ENCODE data around the gene SRRM3.

The SRRM3 gene

GRCh38 chr7:76272851-76273497, 71.3 kb downstream of the SRRM3 start:
- Histone ChIP-seq H4K20me1 (ENCODE audit: insufficient read depth, low read length) (no peaks in the 10 kb centered on the region), H3K9ac (ENCODE audit: low read length) (no peak overlapping the region), H3K27ac (ENCODE audit: low read length) (no peak overlapping the region), H3K79me2 (ENCODE audit: low read length) (no peaks in the 10 kb centered on the region), H3K9me3 (ENCODE audit: insufficient read depth, low read length) (no peaks in the 10 kb centered on the region), H3K4me1 (ENCODE audit: low read length) (no peaks in the 10 kb centered on the region), H3K27me3 (ENCODE audit: low read depth, low read length) (peaks cover 13% of the 10 kb centered on the region), H3K36me3 (replicated peaks; ENCODE audit: low read depth, low read length) (no peaks in the 10 kb centered on the region), H2AFZ (ENCODE audit: low read depth, low read length) (peak overlapping the region; percentile 17; the same call in 1 of the 2 replicates), H3K4me3 (ENCODE audit: low read length) (no peak overlapping the region), H3K4me2 (ENCODE audit: low read length) (peak overlapping the region; percentile 31)
- TF ChIP-seq, protein P1, sequence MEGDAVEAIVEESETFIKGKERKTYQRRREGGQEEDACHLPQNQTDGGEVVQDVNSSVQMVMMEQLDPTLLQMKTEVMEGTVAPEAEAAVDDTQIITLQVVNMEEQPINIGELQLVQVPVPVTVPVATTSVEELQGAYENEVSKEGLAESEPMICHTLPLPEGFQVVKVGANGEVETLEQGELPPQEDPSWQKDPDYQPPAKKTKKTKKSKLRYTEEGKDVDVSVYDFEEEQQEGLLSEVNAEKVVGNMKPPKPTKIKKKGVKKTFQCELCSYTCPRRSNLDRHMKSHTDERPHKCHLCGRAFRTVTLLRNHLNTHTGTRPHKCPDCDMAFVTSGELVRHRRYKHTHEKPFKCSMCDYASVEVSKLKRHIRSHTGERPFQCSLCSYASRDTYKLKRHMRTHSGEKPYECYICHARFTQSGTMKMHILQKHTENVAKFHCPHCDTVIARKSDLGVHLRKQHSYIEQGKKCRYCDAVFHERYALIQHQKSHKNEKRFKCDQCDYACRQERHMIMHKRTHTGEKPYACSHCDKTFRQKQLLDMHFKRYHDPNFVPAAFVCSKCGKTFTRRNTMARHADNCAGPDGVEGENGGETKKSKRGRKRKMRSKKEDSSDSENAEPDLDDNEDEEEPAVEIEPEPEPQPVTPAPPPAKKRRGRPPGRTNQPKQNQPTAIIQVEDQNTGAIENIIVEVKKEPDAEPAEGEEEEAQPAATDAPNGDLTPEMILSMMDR (IDR thresholded peaks at IDR 0.05; ENCODE audit: low read depth, low read length), result no peak
- no peak for TF ChIP-seq EZH2phosphoT487 (IDR thresholded peaks at IDR 0.05; ENCODE audit: low read depth)

DNA sequence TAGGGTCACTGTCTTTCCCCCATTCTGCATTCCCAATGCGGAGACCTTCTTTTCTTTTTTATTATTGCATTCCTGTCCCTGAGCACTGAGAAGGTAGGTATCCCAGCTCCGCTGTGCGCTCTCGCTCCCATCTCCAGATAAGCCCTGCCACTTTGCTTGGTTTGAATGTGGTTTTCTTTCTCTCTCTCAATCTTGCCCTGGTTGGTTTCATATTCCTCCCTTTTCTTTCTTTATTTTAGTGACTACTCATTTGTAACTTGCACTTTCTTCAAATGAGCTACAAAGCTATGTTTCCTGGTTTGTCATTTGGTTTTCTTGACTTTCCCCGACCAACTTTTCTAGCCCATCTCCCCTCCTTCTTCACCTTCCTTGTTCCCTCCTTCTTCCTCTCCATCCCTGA, 71.8 kb downstream of the SRRM3 start:
- H3K9ac ChIP-seq (ENCODE audit: low read length), result no peak overlapping the region
- no peaks in the 10 kb centered on the region for H3K36me3 ChIP-seq (replicated peaks; ENCODE audit: low read depth, low read length)
- no peak overlapping the region for H2AFZ ChIP-seq (ENCODE audit: low read depth, low read length)
- no peaks in the 10 kb centered on the region for H3K79me2 ChIP-seq (ENCODE audit: low read length)
- H3K27me3 ChIP-seq (ENCODE audit: low read depth, low read length), result peaks cover 13% of the 10 kb centered on the region
- no peaks in the 10 kb centered on the region for H4K20me1 ChIP-seq (ENCODE audit: insufficient read depth, low read length)
- H3K9me3 ChIP-seq (ENCODE audit: insufficient read depth, low read length), result no peaks in the 10 kb centered on the region
- H3K27ac ChIP-seq (ENCODE audit: low read length), result no peak overlapping the region
- no peak for TF ChIP-seq EZH2phosphoT487 (IDR thresholded peaks at IDR 0.05; ENCODE audit: low read depth)
- TF ChIP-seq, protein P1 (IDR thresholded peaks at IDR 0.05; ENCODE audit: low read depth, low read length), result no peak
- no peak overlapping the region for H3K4me3 ChIP-seq (ENCODE audit: low read length)
- H3K4me2 ChIP-seq (ENCODE audit: low read length), result no peak overlapping the region
- H3K4me1 ChIP-seq (ENCODE audit: low read length), result no peaks in the 10 kb centered on the region

- Histone ChIP-seq H3K27me3 (ENCODE audit: low read depth, low read length) (no peaks in the 10 kb centered on the region; the same call in 1 of the 2 replicates), H3K4me3 (ENCODE audit: low read length) (no peak overlapping the region), H3K4me2 (ENCODE audit: low read length) (no peak overlapping the region), H3K79me2 (ENCODE audit: low read length) (no peaks in the 10 kb centered on the region), H3K9ac (ENCODE audit: low read length) (no peak overlapping the region), H3K4me1 (ENCODE audit: low read length) (no peaks in the 10 kb centered on the region), H3K36me3 (replicated peaks; ENCODE audit: low read depth, low read length) (no peaks in the 10 kb centered on the region), H4K20me1 (ENCODE audit: insufficient read depth, low read length) (no peaks in the 10 kb centered on the region), H2AFZ (ENCODE audit: low read depth, low read length) (no peak overlapping the region), H3K27ac (ENCODE audit: low read length) (no peak overlapping the region), H3K9me3 (ENCODE audit: insufficient read depth, low read length) (no peaks in the 10 kb centered on the region)
- no peak for TF ChIP-seq EZH2phosphoT487 (IDR thresholded peaks at IDR 0.05; ENCODE audit: low read depth)
- TF ChIP-seq, protein P1 (IDR thresholded peaks at IDR 0.05; ENCODE audit: low read depth, low read length), result no peak
Measured at GRCh38 chr7:76278540-76278939, 76.8 kb downstream of the SRRM3 start.

DNA sequence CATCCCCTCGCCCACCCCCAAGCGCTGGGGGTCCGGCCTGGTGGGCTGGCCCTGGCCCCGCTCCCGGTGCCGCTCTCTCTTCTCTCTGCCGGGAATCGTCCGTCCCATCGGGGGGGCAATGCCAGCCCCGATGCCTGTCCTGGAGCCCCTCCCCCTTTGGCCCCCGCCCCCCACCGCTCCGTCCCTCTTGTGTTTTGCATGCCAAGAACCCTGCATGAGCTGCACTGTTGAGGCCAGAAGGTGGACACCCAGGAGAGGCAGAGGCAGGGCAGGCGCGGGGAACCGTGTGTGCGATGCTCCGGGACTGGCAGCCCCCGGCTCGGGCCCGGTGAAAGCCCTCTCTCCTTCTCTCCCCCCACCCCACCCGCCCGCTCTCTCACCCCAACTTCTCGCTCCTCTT, 78.7 kb downstream of the SRRM3 start:
- Histone ChIP-seq H3K27me3 (ENCODE audit: low read depth, low read length) (no peaks in the 10 kb centered on the region), H3K79me2 (ENCODE audit: low read length) (no peaks in the 10 kb centered on the region), H3K4me2 (ENCODE audit: low read length) (no peak overlapping the region), H3K9ac (ENCODE audit: low read length) (no peak overlapping the region), H3K4me1 (ENCODE audit: low read length) (no peaks in the 10 kb centered on the region), H4K20me1 (ENCODE audit: insufficient read depth, low read length) (no peaks in the 10 kb centered on the region), H3K27ac (ENCODE audit: low read length) (no peak overlapping the region), H2AFZ (ENCODE audit: low read depth, low read length) (no peak overlapping the region), H3K36me3 (replicated peaks; ENCODE audit: low read depth, low read length) (no peaks in the 10 kb centered on the region), H3K4me3 (ENCODE audit: low read length) (no peak overlapping the region), H3K9me3 (ENCODE audit: insufficient read depth, low read length) (no peaks in the 10 kb centered on the region)
- TF ChIP-seq, protein P1 (IDR thresholded peaks at IDR 0.05; ENCODE audit: low read depth, low read length), result no peak
- no peak for TF ChIP-seq EZH2phosphoT487 (IDR thresholded peaks at IDR 0.05; ENCODE audit: low read depth)
